Cortex of kidney (tissue), 1 donor: ENCODE results near the gene RNPEPL1.
"Not testable (repeated sequence)": the region's sequence is repeated elsewhere in the genome, so short reads cannot be mapped to it uniquely, and the experiment has no call there.

Experiments
- DNase-seq: peaks from one replicate; lab custom pipeline; 2025; lab: John Stamatoyannopoulos, UW

Gene RNPEPL1

DNA sequence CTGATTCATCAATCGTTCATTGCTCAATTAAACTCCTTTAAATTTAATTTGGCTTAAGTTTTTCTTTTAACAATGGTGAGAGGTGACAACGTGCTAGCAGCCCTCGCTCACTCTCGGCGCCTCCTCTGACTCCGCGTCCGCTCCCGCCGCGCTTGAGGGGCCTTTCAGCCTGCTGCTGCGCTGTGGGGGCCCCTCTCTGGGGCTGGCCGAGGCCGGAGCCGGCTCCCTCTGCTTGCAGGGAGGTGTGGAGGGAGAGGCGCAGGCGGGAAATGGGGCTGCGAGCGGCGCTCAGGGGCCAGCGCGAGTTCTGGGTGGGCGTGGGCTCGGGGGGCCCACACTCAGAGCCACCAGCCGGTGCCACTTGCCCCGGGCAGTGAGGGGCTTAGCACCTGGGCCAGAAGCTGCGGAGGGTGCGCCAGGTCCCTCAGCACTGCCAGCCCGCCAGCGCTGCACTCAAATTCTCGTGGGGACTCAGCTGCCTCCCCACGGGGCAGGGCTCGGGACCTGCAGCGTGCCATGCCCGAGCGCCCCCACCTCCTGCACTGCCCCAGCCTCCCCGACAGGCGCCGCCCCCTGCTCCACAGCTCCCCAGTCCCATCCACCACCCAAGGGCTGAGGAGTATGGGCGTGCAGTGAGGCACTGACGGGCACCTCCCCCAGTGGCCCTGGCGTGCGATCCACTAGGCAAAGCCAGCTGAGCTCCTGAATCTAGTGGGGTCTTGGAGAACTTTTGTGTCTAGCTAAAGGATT, 30.1 kb upstream of the RNPEPL1 start:
- no peak for DNase-seq

DNA sequence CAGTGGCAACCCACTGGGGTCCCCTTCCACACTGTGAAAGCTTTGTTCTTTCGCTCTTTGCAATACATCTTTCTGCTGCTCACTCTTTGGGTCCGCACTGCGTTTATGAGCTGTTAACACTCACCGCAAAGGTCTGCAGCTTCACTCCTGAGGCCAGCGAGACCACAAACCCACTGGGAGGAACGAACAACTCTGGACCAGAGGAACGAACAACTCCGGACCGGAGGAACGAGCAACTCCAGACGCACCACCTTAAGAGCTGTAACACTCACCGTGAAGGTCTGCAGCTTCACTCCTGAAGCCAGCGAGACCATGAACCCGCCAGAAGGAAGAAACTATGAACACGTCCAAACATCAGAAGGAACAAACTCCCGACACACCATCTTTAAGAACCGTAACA, 29.2 kb upstream of the RNPEPL1 start:
- not testable (repeated sequence) for DNase-seq

DNA sequence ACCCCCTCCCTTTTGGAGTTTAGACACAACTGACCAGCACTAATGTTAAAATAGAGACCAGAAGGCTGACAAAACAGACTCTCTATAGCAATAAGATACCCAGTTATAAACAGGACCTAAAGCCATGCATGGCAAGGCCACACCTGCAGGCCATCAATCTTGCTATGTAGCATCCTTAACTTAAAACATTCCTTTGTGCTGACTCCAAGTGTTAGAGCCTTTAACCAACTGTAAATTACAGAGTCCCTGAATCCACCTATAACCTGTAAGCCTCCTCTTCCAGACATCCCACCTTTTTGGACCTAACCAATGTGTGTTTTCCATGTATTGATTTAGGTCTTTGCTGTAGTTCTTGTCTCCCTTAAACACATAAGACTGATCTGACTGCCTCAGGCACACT, 28.4 kb upstream of the RNPEPL1 start:
- no peak for DNase-seq

DNA sequence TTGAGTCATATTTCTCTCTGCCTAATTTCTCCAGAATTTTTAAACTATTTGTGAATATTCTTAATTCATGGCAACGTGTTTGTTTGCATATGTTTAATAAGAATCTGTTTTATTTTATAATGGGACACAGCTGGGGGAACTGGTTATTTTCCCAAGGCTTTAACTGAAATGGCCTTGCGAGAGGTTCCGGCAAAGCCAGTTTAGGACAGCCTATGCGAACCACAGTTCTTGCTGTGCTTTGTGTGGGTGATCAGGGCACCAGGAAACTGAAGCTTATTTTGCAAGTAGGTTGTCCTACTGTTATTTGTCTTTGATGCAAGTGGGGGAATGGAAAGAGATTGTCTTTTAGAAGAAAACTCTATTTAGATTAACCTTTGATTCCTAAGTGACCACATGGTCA, 17.0 kb upstream of the RNPEPL1 start:
- DNase-seq = no peak

DNA sequence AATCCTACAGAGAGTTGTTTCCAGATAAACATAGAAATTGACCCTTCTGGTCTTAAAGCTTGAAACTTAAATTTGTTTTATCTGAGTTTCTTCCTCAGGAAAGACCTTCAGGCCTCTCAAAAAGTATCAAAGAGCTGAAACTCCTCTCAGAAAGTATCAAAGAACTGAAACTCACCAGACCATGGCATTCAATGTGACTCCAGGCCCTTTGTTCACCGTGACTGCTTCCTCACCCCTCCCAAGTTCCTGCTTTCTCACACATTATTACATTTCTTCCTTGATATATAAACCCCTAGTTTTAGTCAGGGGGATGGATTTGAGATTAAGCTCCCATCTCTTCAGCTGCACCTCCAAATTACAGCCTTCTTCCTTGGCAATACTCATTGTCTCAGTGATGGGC, 16.5 kb upstream of the RNPEPL1 start:
- DNase-seq = no peak

DNA sequence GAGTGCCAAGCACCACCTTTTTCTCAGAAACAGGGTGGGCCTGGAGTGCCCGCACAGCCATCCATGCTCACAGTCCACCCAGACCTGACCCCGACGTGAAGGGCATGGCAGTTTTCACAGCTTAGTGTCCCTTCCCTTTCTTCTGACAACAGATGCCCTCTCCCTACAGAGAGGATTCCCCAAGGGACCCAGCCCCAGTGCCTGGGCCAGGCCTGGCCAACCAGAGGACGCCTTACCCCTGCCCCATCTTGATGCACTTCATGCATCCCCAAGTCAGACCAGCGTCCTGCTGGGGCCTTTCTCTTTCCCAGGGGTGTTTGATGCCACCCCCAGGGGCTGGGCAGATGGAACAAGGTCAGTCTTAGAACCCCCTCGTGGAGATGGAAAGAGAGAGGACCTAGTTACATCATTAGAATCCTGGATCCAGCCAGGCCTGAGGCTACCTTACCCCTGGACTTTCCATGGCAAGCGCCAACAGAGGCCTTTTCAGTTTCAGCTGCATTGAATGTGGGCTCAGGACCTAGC, 14.3 kb upstream of the RNPEPL1 start:
- no peak for DNase-seq

DNA sequence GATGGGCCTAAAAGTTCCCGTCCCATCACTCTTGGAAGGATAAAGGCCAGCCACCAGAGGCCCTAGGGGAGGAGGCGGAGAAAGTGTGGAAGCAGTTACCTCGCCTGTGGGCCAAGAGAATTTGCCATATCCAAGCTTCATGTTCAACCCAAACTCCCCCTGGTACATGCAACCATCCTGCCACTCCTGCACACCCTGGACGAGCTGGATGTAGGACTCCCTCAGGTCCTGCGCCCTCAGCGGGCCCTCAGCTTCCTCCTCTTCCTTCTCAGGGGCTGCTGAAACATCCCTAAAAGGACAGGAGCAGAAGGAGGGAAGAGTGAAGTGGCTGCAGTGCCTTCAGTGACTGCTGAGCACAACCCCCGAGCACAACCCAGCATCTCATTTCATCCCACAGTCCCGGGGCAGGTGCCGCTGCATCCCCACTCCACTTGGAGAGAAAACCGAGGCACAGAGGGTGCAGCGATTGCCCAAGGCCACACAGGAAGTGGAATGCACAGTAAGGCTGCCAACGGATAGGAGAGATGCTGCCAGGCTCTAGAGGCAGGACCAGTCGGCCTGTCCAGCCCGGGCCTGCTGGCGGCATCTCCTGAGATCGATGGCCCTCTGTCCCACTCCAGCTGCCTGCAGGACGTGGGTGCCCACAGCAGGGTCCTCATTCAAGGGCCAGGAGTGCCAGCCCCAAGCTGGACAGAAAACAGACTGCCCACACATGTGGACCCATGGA, 13.4 kb upstream of the RNPEPL1 start:
- no peak for DNase-seq

DNA sequence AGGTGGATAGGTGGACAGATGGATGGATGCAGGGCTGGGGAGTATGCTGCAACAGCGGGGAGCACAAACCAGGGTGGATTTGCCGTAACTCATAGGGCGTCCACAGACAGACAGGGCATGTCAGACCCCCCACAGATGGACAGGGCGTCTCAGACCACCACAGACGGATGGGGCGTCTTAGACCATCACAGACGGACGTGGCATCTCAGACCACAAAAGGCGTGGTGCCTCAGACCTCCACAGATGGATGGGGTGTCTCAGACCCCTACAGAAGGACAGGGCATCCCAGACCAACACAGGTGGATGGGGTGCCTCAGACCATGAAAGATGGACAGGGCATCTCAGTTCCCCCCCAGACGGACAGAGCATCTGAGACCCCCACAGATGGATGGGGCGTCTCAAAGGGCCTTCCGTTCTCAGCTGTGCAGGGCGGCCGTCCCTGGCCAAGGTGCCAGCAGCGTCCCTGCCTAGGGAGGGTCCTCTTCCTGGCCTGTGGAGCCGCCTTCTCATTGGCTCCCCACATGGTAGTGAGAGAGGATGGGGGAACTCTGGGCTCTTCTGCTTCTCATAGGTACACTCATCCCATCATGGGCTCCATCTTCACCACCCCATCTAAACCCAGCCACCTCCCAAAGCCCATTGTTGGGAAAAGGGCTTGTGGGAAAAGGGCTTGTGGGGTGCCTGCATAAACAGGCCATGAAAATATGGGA, 12.6 kb upstream of the RNPEPL1 start:
- no peak for DNase-seq

DNA sequence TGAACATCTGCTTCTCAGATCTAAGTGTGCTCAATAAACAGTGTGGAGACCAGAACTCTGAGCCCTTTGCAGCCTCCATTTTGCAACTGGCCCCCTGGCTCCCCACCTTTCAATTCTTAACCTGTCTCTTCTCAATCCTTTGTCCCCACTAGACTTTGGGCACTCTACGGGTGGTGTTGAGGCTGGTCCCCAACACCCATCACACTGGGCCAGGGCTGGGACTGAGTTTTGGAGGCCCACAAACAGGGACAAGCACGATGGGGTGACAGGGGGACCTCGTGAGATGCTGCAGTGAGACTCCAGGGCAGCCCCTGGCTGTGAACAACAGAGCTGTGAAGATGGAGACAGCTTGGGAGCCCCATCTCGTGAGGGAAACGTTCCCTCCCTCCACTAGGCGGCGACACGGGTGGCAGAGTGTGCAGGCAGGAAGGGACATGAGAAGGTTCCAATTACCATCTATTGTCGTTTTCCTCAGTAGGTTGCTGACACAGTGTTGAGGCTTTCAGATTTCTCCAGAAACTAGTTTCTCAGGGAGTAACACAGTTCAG, 11.7 kb upstream of the RNPEPL1 start:
- no peak for DNase-seq

DNA sequence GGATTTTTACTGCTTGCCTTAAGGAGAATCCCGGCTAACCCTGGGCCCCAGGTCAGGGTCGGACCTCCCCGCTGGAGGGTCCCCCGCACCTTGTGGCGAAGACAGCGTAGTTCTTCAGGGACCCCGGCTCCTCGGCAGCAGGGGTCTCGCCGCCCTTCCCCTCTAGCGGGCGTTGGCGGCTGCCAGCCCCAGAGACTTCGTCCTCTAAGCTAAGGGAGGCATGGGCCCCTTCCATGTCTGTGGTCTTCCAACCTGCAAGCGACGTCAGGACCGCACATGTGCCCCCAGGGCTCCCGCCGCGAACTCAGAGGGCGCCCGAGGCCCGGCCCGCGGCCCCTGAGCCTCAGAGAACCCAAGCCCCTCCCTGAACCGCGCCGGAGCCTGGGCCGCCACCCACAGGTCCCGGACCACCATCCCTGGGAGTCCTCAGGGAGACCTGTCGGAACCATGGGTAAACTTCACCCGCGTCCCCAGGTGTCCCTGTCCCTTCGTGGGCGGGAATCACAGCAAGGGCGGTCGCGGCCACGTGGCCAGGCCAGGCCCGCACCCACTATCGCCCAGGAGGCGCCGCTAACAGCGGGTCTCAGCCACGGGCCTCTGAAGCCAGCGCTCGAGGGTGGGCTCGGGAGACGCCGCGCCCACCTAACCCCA, 11.1 kb upstream of the RNPEPL1 start:
- DNase-seq = no peak

DNA sequence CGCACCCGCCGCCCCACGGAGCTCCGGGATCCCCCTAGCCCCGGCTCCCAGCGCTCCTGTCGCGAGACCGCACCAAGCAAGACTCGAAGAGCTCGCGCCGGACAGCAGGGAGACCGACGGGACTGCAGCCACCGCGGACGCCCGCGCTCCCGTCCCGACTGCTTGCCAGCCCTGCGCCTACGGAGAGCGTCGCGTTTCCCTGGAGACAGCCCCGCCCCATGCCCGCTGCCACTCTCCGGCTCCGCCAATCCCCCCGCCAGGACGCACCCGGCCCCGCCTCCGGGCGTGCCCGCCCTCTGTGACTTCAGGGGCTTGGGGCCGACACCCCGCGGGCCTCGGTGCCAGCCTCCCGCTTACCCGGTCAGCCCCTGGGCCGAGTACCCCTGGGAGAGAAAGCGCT, 10.5 kb upstream of the RNPEPL1 start, which contains the start of gene ANKMY1:
TSS of gene ANKMY1 (minus strand) at position 181 of the 400 bp plus-strand sequence. CDS start 653 bp downstream, outside the sequence.
- DNase-seq = no peak

DNA sequence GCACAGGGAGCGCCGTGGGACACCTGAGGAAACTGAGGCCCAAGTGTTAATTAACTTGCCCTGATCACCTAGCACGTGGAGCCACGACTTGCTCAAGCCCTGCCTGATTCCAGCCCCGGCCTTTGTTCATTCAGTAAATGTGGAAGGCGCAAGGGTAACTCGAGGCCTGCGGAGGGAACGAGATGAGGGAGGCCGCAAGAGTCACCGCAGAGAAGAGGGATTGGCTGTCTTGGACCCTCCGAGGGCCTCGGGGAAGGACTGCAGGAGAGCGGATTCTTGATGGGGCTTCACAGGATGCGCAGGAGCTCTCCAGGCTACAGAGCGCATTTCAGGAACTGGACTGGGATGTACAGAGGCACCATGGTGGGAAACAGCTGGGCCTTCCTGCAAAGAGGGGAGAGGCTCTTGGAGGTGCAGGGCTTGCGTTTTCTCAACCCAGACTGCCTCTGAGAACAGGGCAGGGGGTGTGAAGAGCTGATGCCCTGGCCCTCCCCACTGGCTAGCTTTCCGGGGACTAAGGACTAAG, 10.0 kb upstream of the RNPEPL1 start:
- DNase-seq = no peak

DNA sequence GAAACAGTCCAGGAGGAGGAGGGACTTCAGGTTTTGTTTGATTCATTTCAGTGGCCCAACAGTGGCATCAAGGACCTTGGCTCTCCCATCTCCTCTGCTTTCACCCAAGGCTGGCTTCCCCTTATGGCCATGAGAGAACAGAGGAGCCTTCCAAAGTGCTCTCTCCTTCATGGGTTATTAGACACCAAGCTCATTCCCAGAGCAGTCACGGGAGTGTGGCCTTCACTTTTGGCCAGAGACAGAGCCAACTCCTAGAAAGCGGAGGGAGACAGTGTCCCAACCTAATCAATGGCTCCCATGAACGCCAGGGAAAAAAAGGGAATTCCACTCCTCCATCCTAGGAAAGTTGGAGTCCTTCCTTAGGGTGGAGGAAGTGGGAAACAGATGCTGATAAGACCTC, 9.0 kb upstream of the RNPEPL1 start:
- DNase-seq = no peak

DNA sequence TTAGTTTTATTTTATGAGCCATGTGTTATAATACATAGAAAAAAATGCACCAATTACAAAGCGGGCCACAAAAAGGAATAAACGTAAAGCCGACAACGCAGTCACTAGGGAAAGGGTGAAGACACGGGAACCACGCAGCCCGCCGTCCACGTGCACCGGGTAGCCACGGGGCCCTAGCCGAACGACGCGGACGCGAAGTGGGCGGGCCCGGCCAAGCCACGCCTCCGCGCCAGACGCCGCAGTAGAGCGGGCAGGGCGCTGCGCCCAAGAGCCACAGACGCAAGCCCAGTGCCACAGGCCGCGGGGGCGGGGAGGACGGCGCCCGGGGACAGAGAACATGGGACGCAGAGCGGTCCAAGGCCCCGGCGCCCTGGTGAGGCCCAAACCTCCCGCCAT, 8.2 kb upstream of the RNPEPL1 start, which contains the start of gene DUSP28:
TSS of gene DUSP28 (plus strand) at position 274 of the 396 bp plus-strand sequence. CDS start 328 bp downstream, outside the sequence.
- DNase-seq = no peak

DNA sequence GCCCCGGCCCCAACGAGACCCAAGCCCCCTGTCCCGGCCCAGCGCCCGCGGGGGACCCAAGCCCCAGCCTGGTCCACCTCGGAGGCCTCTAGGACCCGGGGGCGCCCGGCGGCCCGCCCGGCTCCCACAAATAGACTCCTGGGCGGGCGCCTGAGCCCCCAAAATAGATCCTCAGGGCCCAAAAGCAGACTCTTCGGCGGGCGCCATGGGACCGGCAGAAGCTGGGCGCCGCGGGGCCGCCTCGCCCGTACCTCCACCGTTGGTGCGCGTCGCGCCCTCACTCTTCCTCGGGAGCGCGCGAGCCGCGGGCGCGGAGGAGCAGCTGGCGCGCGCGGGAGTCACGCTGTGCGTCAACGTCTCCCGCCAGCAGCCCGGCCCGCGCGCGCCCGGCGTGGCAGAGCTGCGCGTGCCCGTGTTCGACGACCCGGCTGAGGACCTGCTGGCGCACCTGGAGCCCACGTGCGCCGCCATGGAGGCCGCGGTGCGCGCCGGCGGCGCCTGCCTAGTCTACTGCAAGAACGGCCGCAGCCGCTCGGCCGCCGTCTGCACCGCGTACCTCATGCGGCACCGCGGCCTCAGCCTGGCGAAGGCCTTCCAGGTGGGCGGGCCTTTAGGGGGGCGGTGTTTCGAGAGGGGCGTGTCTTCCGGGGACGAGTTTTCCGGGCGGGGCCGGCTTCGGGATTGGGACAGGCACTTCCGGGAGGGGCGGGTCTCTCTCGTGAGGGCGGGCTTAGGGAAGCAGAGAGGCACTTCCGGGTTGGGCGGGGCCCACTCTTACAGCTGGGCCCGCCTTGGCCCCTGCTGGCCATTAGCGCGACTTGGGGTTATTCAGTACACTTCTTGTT, 7.6 kb upstream of the RNPEPL1 start:
- peak; percentile 92 for DNase-seq

DNA sequence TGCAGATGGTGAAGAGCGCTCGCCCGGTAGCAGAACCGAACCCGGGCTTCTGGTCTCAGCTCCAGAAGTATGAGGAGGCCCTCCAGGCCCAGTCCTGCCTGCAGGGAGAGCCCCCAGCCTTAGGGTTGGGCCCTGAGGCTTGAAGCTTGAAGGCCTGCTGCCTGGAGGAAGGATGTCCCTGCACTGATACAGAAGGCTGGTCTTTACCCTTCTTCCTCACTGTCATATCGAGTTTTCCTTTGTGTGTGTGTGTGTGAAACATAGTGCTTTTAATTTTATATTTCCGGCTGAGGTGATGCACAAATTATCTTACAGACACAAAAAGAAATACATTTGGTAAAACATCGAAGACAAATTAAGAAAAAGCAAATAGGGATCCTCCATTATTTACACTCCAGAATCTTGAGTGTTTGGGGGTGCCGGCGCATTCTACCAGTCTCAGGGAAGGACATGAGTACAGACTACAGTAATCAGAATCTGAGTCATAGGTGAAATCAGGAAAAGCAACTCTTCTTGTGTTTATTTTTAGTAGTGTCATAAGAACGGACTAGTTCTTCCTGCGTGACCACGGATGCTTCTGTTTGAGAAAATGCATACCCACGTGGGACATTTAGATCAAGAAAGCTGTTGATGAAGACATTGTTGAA, 6.8 kb upstream of the RNPEPL1 start:
- DNase-seq = no peak

DNA sequence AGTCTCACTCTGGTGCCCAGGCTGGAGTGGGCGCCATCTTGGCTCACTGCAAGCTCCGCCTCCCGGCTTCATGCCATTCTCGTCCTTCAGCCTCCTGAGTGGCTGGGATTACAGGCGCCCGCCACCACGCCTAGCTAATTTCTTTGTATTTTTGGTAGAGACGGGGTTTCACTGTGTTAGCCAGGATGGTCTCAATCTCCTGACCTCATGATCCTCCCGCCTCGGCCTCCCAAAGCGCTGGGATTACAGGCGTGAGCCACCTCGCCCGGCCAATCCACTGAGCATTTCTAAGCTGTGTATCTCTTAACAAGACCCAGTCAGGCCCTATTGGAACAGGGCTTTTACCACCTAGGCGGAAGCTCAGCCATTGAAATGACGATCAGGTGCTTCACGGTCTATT, 5.1 kb upstream of the RNPEPL1 start:
- not testable (repeated sequence) for DNase-seq

DNA sequence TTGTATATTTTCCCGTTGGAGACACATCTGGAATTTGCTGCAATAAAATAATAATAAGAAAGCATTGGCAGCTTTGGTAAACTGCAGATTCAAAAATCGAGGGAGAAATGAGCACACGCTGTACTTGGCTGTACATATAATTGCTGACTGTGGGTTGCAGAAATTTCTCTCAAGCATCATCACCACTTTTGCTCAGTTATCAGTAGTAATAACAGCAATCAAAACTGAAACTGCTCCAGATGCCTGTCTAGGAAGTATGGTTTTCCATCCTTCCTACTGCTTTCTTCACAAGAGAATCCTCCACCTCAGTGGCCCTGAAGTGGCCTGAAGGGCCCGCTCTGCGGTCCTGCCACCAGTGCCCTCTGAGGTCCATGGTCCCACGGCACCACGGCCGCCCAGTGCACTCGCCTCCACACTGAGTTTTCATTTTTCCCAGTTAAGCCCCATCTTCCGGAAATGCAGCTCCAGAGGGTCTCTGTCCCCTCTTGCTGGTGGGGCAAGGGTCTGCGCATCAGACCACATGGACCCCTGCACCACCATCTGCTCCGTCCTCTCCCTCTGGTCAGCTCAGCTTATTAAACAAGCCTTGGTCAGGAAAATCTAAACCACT, 4.2 kb upstream of the RNPEPL1 start:
- DNase-seq = no peak

DNA sequence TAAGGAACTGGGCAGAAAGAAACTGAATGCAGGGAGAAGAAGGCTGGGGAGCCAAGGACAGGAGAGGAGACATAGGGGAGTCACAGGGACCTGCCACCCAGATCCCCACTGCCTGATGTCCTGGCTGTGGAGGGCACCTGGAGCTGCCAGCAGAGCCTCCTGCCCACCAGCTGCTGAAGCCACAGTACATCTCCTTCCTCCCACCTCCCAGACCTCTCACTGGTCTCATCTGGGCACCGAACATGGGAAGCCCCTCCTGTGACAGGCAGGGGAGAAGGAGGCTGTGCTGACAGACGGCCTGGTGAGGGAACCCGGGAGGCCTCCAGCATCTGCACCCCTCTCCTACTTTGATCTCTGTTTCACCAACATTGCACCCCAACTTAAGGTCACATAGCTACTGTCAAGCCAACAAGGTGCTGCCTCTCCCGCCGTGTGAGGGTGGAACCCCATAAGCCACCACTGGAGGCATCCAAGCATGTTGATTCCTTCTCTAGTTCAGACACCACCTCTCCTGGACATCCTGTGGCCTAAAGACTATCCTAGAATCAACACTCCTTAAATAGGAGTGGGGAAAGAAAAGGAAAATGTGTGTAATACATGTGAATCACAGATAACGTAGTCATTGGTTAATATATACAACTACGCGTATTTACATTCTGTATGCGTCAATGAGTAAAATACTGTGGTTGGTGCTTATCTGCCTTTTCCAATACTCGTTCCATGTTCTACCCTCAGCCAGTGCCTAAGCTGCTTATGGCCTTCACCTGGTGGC, 3.5 kb upstream of the RNPEPL1 start:
- no peak for DNase-seq
